NCI-H1417 treated with DMSO at 0.1 percent for 48 hours (cell line): ENCODE measurements around the gene NRTN.

ENCODE experiments used
- DNase-seq: peaks from one replicate; lab custom pipeline; 2025; lab: John Stamatoyannopoulos, UW

NRTN gene

DNA sequence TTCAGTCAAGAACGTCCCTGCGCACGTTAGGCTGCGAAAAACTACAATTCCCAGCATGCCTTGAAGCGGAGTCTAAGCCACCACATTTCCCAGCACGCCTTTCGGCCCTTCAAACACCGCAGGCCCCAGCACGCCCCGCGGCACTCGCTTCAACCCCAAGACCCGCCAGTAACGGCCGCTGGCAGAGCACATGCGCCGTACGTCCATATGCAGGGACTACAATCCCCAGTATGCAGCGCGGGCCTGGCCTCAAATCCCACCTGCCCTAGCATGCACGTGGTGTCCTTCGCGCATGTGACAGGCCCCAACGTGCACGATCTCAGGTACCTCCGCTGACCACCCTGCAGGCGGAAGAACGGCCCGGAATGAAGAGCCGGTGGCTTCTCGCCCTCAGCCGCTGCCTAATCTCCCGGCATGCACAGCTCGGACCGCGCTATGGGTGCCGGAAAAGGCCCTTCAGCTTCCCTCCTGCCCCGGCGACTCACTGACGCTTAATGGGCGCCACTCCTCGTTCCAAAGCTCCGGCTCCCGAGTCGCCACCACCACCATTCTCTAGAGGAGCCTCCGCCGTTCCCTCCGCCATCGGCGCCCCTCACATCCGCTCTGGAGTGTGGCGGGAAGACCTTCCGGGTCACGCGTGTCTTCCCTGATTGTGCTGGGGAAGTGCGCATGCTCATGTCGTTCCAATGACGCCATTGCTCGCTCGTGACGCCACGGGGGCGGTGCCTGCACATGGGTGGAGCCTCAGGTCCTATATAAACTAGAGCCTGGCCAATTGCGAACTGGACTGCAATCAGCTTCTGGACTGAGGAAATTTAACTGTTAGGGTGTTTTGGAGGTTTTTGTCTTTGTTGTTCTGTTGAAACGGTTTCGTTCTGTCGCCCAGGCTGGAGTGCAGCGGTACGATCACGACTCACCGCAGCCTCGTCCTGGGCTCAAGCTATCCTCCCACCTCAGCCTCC, 14.0 kb upstream of the NRTN start, which contains the start of gene DUS3L:
TSS of gene DUS3L (minus strand) at position 605 of the 962 bp plus-strand sequence. CDS start at position 583, 22 bp downstream.
- peak; percentile 84 for DNase-seq

- DNase-seq = no peak
Observed at GRCh38 chr19:5792224-5792623, 12.6 kb upstream of the NRTN start.

GRCh38 chr19:5793188-5793587, 11.7 kb upstream of the NRTN start:
- no peak for DNase-seq

DNA sequence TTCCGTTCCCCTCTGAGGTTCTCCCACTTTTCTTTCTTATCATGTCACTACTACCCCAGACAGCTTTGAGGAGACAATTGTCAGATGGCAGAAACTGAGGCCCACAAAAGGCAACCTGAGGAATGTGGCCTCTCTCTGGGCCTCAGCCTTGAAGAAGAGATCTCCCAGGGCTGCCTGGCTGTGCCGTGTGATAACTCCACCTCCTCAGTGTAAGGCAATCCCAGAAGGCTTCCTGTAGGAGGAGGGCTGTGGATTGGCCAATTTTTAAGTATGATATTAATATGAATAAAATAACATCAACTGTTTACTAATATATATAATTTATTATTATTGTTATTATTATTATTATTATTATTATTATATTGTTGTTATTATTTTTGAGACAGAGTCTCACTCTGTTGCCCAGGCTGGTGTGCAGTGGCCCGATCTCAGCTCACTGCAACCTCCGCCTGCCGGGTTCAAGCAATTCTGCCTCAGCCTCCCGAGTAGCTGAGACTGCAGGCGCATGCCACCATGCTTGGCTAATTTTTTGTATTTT, 9.4 kb upstream of the NRTN start:
- no peak for DNase-seq

- DNase-seq = no peak
Observed at GRCh38 chr19:5798244-5798643, 6.6 kb upstream of the NRTN start.

GRCh38 chr19:5799247-5800241, 5.3 kb upstream of the NRTN start:
- no peak for DNase-seq

DNA sequence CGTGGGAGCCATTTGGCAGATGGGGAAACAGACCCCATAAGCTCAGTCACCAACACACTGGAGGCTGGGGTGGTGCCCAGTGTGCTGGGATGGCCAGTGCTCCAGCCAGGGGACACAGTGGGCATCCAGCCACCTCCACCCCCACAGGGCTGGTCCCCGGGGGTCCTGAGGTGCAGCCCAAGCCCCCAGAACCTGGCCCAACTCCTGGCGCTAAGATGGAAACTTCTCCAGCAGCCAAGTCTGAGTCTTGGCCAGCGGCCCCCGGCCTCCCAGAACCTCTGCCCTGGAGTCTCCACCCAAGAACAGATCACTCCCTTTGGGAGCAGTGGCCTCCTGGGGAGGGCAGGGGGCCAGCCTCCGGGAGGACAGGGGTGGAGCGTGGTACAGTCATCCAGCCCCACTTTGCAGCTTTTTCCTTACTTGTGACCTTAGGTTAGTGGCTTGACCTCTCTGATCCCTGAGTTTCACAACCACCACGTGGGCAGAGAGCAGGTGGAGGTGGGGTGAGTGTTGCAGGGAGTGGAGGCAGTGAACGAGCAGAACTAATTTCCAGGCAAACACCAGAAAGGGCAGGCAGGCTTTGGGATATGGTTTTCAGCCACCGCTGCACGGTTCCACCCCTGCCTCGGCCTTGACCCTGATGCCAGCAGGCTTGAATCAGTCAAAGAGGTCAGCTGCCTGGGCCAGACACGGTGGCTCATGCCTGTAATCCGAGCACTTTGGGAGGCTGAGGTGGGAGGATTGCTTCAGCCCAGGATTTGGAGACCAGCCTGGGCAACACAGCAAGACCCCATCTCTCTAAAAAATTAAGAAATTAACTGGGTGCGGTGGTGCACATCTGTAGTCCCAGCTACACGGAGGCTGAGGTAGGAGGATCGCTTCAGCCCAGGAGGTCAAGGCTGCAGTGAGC, 4.3 kb upstream of the NRTN start:
- DNase-seq = no peak

DNA sequence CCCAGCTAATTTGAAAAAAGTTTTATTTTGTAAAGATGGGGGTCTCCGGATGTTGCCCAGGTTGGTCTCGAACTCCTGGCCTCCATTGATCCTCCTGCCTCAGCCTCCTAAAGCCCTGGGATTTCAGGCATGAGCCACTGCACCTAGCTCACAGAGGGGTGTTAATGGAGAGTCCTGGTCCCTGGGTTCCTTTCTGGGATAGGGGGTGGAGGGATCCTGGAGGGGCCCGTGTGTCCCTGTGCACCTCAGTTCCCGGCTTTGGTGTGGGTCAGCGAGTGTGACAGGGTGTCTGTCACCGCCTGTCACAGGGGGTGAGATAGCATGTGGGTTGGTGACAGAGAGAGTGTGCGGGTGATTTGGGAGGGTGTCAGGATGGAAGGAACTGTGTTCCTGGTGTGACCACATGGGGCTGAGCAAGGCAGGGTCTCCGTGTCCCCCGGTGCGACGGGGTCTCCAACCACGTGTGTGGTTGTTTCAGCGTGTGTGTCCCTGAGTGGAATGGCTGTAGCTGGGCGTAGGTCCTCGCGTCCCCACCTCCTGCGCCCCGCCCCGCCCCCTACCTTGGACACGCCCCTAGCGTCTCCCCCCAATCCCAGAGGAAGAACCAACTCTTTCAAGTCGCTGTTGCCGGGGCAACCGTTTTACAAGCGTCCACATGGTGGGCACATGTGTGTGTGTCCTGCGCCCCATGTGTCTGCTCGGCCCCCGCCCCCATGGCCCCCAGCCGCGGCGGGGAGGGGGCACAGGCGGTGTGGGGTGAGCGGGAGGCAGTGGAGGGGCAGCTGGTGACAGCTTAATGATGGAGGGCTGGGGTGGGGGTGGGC, 2.9 kb upstream of the NRTN start:
- DNase-seq = no peak

DNA sequence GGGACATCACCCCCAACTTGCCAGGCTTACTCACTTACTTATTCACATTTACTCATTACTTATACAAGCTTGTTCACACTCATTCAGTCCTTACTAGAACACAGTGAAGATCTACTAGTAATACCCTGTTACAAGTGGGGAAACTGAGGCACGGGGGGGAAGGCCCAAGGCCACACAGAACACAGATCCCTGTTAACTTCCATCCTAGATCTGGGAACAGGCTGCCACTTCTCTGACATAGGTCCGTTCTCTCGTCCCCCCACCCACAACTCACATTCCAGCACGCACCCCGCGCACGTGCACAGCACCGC, 1.5 kb upstream of the NRTN start:
- no peak for DNase-seq

DNA sequence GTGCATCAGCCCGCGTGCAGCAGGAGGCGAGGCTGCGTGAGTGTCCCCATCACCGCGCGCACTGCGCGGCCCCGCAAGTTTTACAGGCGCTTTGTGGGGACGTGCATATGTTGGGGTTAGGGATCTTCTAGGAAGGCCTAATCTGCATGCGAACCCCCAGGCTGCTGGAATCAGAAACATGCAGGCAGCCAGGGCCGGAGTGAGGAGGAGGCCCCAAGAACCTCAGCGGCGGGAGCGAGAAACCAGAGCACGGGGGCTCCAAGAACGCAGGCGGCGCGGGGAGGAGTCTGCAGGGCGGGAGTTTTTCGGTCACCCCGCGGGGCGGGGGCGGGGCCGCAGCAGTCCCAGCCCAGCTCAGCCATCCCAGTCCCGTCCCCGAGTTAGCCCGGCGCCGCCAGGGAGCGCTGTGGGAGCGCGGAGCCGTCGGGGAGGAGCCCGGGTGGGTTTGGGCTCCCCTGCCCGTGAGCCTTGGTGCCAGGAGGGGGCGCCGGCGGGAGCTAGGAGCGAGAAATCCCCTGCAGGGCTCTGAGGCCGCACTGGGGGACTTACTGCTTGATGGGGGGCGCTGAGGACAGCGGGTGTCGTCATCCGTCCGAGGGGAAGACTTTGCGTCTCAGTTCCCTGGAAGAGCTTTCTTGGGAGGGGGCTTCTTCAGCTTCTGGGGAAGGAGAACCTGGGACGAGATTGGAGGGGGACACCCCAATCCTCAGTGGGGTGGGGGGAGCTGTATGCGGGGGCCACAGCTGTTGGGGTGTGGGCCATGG, 933 bp upstream of the NRTN start:
- DNase-seq = peak; percentile 33

- DNase-seq = no peak
Observed at GRCh38 chr19:5805462-5806132, 730 bp downstream of the NRTN start.

GRCh38 chr19:5806133-5806489, 1.2 kb downstream of the NRTN start:
- DNase-seq = no peak

- no peak for DNase-seq
Observed at GRCh38 chr19:5806905-5807304, 2.0 kb downstream of the NRTN start.

DNA sequence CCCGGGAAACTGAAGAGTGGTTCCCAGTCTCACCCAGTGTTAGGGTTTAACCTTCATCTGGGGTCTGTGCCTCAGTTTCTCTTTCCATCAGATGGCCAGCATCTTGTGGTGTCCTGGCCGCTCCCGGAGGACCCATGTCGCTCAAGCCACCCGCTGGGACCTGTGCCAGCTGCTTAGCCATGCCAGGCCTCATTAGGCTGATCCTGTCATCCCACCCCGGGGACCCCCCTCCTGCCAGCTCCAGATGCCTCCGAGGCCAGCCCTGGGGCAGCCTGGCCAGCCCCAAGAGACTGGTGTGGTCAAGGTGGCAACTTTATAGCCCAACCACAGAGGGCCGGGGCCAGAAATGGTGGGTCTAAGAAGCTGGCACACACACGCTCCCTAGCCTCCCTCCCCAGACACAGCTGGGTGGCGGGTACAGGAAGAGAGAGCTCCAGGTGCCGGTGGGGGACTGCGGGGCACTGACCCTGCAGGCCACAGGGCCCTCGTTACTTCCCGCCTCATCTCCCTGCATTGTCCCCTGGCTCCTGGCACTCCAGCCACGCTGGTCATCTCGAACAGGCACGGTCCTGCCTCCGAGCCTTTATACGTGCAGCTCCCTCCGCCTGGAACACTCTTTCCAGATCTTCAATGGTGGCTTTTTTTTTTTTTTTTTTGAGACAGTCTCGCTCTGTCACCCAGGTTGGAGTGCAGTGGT, 3.4 kb downstream of the NRTN start:
- DNase-seq = no peak

GRCh38 chr19:5809053-5809452, 4.2 kb downstream of the NRTN start:
- DNase-seq = no peak

DNA sequence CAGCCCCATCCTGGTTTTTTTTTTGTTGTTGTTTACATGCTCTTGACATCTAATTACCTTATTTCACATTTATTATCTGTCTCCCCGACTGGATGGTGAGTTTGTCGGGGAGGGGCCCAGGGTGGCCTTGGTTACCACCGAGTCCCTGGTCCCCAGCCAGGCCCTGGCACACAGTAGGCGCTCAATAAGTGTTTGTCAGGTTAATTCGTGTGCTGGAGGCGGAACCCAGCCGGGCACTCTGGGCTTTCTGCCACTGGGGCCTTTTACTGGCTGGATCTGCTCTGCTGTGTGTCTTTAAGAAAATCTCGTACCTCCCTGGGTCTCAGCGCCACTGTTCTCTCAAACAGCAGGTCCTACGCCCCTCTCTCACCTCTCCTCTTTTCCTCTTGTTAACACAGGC, 4.6 kb downstream of the NRTN start:
- DNase-seq = no peak

- DNase-seq = no peak
Observed at GRCh38 chr19:5811117-5811516, 6.2 kb downstream of the NRTN start.

- no peak for DNase-seq
Observed at GRCh38 chr19:5814123-5814851, 9.4 kb downstream of the NRTN start.
